Measurements from ENCODE around the gene OR2H2. TPM values are rescaled to one million over a fixed set of nuclear protein-coding genes. Genes with fewer than 3 reads are reported as not detected.

OR2H2 gene
- total RNA-seq, 4 donors from 2014 or later: not detected

- Histone ChIP-seq H3K27me3 (no peaks in the 10 kb centered on the region), H3K9me3 (no peaks in the 10 kb centered on the region), H3K4me3 (no peak overlapping the region), H3K36me3 (no peaks in the 10 kb centered on the region), H3K27ac (no peak overlapping the region), H3K4me1 (no peaks in the 10 kb centered on the region)
- TF ChIP-seq CTCF (IDR thresholded peaks at IDR 0.05): no peak
- no peak for TF ChIP-seq POLR2A (IDR thresholded peaks at IDR 0.05)
- intact Hi-C loops (cut with DNase I; ENCODE audit: low total_unique reads): no loop called here
- no peak for DNase-seq
Observed at GRCh38 chr6:29624520-29624961, 39.6 kb downstream of the OR2H2 start.

- H3K27me3 ChIP-seq: no peaks in the 10 kb centered on the region
- intact Hi-C loops (cut with DNase I; ENCODE audit: low total_unique reads): no loop called here
- no peaks in the 10 kb centered on the region for H3K36me3 ChIP-seq
- no peaks in the 10 kb centered on the region for H3K9me3 ChIP-seq
- no peaks in the 10 kb centered on the region for H3K4me1 ChIP-seq
- no peak overlapping the region for H3K4me3 ChIP-seq
- DNase-seq: no peak
- TF ChIP-seq POLR2A (IDR thresholded peaks at IDR 0.05) (no peak), CTCF (IDR thresholded peaks at IDR 0.05) (no peak)
- no peak overlapping the region for H3K27ac ChIP-seq
Observed at GRCh38 chr6:29625337-29625930, 40.5 kb downstream of the OR2H2 start.

- intact Hi-C loops (cut with DNase I; ENCODE audit: low total_unique reads): no loop called here
- H3K9me3 ChIP-seq: no peaks in the 10 kb centered on the region
- H3K27me3 ChIP-seq: no peaks in the 10 kb centered on the region
- no peaks in the 10 kb centered on the region for H3K4me1 ChIP-seq
- peak overlapping the region; percentile 69 to 77 for H3K4me3 ChIP-seq
- TF ChIP-seq CTCF (IDR thresholded peaks at IDR 0.05): no peak
- no peak for TF ChIP-seq POLR2A (IDR thresholded peaks at IDR 0.05)
- DNase-seq: peak in 1 of 2 donors; percentile 36
- H3K27ac ChIP-seq: peak overlapping the region; percentile 90 to 91
- no peaks in the 10 kb centered on the region for H3K36me3 ChIP-seq
Observed at GRCh38 chr6:29626948-29627754, 42.2 kb downstream of the OR2H2 start.

DNA sequence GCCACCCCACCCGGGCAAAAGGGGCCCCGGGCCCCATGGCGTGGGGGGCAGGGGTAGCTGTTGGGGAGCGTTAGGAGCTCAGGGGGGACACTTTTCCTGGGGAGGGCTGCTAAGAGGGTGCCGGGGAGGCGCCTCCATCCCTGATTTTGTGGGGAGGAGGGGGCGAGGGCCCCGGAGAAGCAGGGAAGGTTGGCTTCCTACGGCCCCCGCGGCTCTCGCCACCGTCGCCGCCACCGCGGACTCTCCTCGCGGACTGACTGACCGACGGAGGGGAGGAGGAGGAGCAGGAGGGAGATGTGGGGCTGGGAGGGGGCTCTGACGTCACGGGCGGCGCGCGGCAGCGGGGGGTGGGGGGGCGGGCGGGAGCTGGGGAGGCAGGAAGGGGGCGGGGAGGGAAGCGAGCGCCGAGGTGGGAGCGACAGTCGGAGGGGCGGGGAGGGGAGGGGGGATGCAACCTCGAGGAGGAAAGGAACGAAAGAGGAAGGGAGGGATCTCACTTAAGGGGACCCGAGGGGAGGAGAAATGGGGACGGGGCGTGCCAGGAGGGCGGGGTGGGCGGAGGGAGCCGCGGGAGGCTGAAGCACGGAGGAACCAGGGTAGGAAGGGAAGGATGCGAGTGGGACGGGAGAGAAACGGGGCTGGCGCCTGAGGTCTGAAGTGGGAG lies 43.0 kb downstream of the OR2H2 start:
- DNase-seq: peak; percentile 85 to 90
- no peaks in the 10 kb centered on the region for H3K4me1 ChIP-seq

More for the DNA sequence above, 43.0 kb downstream of the OR2H2 start:
- intact Hi-C loops (cut with DNase I; ENCODE audit: low total_unique reads): no loop called here
- Histone ChIP-seq H3K4me3 (peak overlapping the region; percentile 69 to 77), H3K27me3 (no peaks in the 10 kb centered on the region), H3K27ac (peak overlapping the region; percentile 90 to 91), H3K9me3 (no peaks in the 10 kb centered on the region), H3K36me3 (no peaks in the 10 kb centered on the region)
- peak; percentile 68 to 91 for TF ChIP-seq POLR2A (IDR thresholded peaks at IDR 0.05)
- no peak for TF ChIP-seq CTCF (IDR thresholded peaks at IDR 0.05)

All from uterus (tissue), 4 donors.